Breast epithelium (tissue), 3 donors: ENCODE data around the gene RAX2.

Source experiments
- POLR2A ChIP-seq: fragments of 450-650 bp; IDR thresholded peaks from one replicate; pipeline ENCODE4 v1.6.1; 2016; ENCODE audit warnings: antibody characterized with exemption, mild to moderate bottlenecking, moderate library complexity
- TF ChIP-seq, protein P1 (sequence below), 3 donors: fragments of 450-650 bp; IDR thresholded peaks; one replicate each; pipeline ENCODE4 v1.5.1; 2016 to 2017; ENCODE audit warnings: antibody characterized with exemption in 3 of 3, mild to moderate bottlenecking in 3 of 3, moderate library complexity in 3 of 3

DNA sequence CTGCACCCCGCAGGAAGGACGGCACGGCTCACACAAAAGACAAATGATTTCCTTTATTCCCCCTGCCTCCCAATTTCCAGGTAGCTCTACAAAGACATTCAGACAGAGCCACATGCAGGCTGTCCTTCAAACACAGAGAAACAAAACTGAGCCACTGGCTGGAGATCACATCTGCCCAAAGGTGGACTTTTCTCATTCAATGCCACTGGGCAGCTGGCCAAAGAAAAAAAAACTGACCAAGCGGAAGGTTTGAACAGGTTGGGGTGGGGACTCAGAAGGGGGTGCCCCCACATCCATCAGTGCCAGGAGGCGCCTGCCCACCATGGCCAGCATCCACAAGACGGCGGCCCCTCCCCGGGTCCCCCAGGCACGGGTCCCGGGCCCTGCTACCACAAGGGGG lies 32.0 kb upstream of the RAX2 start:
- TF ChIP-seq, protein P1, sequence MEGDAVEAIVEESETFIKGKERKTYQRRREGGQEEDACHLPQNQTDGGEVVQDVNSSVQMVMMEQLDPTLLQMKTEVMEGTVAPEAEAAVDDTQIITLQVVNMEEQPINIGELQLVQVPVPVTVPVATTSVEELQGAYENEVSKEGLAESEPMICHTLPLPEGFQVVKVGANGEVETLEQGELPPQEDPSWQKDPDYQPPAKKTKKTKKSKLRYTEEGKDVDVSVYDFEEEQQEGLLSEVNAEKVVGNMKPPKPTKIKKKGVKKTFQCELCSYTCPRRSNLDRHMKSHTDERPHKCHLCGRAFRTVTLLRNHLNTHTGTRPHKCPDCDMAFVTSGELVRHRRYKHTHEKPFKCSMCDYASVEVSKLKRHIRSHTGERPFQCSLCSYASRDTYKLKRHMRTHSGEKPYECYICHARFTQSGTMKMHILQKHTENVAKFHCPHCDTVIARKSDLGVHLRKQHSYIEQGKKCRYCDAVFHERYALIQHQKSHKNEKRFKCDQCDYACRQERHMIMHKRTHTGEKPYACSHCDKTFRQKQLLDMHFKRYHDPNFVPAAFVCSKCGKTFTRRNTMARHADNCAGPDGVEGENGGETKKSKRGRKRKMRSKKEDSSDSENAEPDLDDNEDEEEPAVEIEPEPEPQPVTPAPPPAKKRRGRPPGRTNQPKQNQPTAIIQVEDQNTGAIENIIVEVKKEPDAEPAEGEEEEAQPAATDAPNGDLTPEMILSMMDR (IDR thresholded peaks at IDR 0.05), result no peak
- TF ChIP-seq POLR2A, result no peak
